ENCODE results near the gene TMBIM6.

Gene TMBIM6, protein sequence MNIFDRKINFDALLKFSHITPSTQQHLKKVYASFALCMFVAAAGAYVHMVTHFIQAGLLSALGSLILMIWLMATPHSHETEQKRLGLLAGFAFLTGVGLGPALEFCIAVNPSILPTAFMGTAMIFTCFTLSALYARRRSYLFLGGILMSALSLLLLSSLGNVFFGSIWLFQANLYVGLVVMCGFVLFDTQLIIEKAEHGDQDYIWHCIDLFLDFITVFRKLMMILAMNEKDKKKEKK

DNA sequence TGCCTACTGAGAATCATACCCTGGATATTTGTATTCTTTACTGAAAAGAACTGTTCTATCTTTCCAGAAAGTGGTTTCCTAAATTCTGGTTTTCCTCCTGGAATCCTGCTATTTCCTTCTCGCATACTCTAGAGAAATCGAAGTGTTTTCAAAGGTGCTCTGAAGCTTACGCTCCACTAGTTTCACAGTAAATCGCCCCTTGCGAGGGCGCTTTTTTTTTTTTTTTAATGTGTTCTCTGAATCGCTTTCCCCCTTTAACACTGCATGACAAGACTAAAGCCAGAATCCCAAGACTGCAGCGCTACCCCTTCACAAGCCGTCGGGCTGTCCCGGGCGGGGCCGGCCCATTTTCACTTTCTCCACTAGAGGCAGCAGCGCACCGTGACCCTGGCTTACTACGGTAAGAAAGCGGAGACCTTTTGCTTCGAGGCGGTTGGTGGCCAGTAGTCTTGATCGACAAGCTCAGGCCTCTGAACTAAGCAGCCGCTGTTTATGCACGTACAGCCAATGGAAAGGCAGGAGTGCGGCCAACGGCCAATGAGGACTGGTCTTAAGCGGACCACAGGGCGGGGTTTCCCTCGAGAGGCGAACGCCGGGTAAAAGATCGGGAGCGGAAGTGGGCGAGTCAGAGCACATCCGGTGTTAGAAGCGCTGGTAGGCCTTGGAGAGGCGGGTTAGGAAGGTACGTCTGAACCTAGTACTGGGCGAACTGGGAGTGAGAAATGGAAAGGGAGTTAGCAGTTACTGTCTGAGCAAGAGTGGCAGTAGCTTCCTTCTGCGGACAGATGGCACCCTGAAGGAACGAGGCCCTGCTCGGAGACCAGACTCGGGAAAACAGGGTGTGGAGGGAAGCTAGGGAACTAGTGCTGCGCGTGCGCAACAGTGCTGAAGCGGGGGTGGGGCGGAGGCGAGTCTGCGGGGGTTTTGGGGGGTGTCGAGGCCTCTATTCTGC is at the start of gene TMBIM6:
TMBIM6 (plus strand) TSS at position 628 of the 952 bp plus-strand sequence. CDS start 10,937 bp downstream, outside the sequence.
- peak within 1 kb of the TSS; percentile 84 for H3K4me3 ChIP-seq (ENCODE audit: low read length)
- DNase-seq (ENCODE audit: low read depth), result peak; percentile 100
- TF ChIP-seq, protein P1, sequence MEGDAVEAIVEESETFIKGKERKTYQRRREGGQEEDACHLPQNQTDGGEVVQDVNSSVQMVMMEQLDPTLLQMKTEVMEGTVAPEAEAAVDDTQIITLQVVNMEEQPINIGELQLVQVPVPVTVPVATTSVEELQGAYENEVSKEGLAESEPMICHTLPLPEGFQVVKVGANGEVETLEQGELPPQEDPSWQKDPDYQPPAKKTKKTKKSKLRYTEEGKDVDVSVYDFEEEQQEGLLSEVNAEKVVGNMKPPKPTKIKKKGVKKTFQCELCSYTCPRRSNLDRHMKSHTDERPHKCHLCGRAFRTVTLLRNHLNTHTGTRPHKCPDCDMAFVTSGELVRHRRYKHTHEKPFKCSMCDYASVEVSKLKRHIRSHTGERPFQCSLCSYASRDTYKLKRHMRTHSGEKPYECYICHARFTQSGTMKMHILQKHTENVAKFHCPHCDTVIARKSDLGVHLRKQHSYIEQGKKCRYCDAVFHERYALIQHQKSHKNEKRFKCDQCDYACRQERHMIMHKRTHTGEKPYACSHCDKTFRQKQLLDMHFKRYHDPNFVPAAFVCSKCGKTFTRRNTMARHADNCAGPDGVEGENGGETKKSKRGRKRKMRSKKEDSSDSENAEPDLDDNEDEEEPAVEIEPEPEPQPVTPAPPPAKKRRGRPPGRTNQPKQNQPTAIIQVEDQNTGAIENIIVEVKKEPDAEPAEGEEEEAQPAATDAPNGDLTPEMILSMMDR (IDR thresholded peaks at IDR 0.05; ENCODE audit: insufficient read depth, low read depth, low read length, missing control alignments), result peak; percentile 90

DNA sequence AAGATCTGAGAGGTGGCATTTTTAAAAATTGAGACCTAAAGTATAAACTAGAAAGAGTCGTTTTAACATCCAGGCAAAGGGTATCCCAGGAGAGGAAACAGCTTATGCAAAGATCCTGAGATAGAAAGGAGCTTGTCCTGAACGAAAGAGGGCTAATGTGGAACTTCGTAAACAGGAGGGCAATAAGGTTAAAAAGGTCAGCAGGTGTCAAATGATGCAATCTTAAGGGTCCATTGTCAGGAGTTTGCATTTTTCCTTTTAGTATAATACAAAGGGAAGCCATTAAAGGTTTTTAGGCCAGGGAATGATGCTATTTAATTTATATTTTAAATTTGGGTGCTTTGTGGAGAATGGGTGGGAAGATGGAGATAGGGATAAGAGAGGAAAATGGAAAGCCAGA is 48.5 kb upstream of the TMBIM6 start:
- TF ChIP-seq, protein P1 (IDR thresholded peaks at IDR 0.05; ENCODE audit: insufficient read depth, low read depth, low read length, missing control alignments), result no peak
- no peak overlapping the region for H3K4me3 ChIP-seq (ENCODE audit: low read length)
- DNase-seq (ENCODE audit: low read depth), result no peak

DNA sequence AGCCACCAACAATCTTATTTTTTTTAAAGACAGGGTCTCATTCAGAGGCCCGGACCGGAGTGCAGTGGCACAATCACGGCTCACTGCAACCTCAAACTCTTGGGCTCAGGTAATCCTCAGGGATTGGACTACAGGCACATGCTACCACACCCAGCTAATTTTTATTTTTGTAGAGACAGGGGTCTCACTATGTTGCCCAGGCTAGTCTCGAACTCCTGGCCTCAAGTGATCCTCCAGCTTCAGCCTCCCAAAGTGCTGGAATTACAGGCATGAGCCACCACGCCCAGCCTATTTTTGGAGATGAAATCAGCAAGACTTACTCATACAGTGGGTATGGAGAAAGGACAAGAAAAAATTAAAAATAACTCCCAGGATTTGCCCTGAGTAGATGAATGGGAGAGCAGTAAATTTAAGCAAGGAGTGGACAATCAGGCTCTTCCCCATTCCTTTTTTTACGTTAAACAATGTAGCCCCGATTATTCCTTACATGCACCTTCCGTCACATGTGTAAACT is 47.4 kb upstream of the TMBIM6 start:
- DNase-seq (ENCODE audit: low read depth), result peak; percentile 27
- TF ChIP-seq, protein P1 (IDR thresholded peaks at IDR 0.05; ENCODE audit: insufficient read depth, low read depth, low read length, missing control alignments), result no peak
- no peak overlapping the region for H3K4me3 ChIP-seq (ENCODE audit: low read length)

DNA sequence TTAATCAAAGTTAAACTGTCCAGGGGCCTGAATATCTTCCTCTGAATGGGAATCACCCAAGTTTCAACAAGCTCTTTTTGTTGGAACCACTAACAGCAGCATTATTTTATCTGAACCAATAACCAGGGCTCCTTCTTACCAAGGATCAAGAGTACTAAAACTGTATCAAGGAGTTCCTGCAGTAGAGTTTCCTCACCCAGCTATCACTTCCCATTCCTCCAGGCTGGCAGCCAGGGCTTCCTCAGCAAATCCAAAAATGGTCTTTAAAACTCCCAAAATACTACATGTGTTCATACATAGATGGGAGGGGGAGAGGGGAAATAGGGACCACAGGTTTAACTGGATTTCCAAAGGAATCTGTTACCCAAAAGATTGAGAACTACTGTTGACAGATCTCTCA is 44.6 kb upstream of the TMBIM6 start:
- DNase-seq (ENCODE audit: low read depth), result no peak
- TF ChIP-seq, protein P1 (IDR thresholded peaks at IDR 0.05; ENCODE audit: insufficient read depth, low read depth, low read length, missing control alignments), result no peak
- no peak overlapping the region for H3K4me3 ChIP-seq (ENCODE audit: low read length)

DNA sequence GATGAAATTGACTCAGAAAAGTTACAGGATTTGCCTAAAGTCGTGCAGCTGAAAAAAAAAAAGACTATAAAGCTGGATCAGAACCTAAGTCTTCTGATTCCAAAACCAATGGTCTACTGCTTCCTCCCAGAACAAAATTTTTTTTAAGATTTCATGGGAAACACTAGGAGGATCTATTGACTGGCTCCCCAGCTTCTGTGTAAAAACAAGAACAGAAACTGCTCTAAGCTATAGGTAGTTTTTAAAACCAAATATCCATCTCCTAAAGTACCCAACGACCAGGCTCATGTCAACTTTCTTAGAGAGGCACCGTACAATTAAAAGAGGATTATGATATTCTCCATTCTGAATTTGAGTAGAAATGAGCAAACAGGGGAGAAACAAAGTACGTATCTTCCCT is 43.5 kb upstream of the TMBIM6 start:
- TF ChIP-seq, protein P1 (IDR thresholded peaks at IDR 0.05; ENCODE audit: insufficient read depth, low read depth, low read length, missing control alignments), result no peak
- no peak overlapping the region for H3K4me3 ChIP-seq (ENCODE audit: low read length)
- no peak for DNase-seq (ENCODE audit: low read depth)

DNA sequence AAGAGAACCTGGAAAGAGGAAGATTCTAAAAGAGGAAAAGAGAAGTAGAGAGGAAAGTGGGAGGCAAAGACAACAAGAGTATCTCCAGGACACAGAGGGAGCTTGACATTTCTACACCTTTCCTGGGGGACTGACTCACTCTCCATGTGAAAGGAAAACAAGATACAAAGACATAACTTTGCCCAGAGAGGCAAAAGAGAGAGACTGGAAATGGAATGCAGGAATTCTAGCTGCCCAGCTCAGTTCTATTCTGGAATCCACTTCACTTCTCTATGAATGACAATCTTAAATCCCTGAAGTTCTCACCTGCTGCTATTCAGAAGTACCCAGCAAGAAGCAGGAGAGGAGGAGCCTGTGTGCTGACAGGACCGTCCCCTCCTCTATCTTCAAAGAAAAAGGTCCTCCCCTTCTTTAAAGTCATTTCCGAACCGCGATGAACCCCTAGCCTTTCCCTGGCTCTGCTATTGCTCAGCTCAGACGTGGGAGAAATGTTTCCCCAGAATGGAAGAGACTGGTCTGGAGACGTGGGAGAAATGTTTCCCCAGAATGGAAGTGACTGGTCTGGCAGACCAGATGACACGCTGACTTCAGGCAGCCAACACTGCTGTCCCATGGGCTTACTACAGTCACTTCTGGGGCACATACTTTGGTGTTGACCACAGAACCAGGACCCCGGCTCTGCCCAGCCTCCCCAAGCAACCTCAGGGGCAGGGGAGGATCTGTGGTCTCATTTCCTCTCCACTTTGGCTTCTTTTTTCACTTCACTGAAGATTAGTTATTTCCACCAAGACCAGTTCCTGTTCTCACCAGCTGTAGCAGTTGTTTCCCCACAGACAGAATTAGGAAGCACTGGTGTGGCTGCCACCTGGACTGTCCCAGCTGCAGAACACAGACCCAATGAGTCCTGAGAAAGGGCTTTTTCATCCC is 42.5 kb upstream of the TMBIM6 start:
- no peak overlapping the region for H3K4me3 ChIP-seq (ENCODE audit: low read length)
- TF ChIP-seq, protein P1 (IDR thresholded peaks at IDR 0.05; ENCODE audit: insufficient read depth, low read depth, low read length, missing control alignments), result no peak
- DNase-seq (ENCODE audit: low read depth), result peak; percentile 64
